Stimulated activated CD8-positive, alpha-beta memory T cell treated with anti-CD3 and anti-CD28 coated beads, Interleukin-4, amount 100 ng/mL, for 24 hours (primary cell): ENCODE data around the gene OTUB1.
"Not testable (repeated sequence)": the region's sequence is repeated elsewhere in the genome, so short reads cannot be mapped to it uniquely, and the experiment has no call there.

Experiments
- DNase-seq: peaks from one replicate; pipeline ENCODE4 v3.0.0-alpha.2; 2020; ENCODE audit warnings: low read depth

OTUB1 gene

GRCh38 chr11:64043545-64043944, 57.3 kb downstream of the OTUB1 start:
- no peak for DNase-seq

- no peak for DNase-seq
Measured at GRCh38 chr11:64044730-64045393, 58.6 kb downstream of the OTUB1 start.

GRCh38 chr11:64045700-64046099, 59.5 kb downstream of the OTUB1 start:
- no peak for DNase-seq

GRCh38 chr11:64047373-64047772, 61.1 kb downstream of the OTUB1 start:
- not testable (repeated sequence) for DNase-seq
